ENCODE data around the gene XPOT.

DNA sequence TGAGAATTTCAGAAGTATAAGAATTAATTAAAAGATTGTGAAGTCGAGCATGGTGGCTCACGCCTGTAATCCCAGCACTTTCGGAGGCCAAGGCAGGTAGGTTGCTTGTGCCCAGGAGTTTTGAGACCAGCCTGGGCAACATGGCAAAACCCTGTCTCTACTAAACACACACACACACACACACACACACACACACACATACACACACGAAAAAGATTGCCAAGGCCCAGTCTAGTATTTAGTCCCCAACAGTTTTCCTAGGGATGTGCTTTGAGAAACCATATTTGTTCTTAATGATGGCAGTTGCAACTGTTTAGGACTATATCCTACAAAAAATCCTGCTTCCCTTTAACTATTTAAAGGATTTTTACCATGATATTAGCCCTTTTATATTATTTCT lies 53.7 kb downstream of the XPOT start:
- TF ChIP-seq POLR2AphosphoS5 (IDR thresholded peaks at IDR 0.05; ENCODE audit: low read depth, low read length), result no peak
- no peak for TF ChIP-seq POLR2A (IDR thresholded peaks at IDR 0.05; ENCODE audit: low read depth, low read length)

All from GM12892 (cell line).